Upper lobe of left lung (tissue), 6 donors: ENCODE measurements around the gene GMDS. TPM values are rescaled to one million over a fixed set of nuclear protein-coding genes. Genes with fewer than 3 reads are reported as not detected.
A peak's percentile ranks its signal among the peaks of the same experiment; 100 is the strongest.

Experiments
- ATAC-seq, 2 donors: fragments of 200-7000 bp; cut with Tn5 transposase; one replicate each; pipeline ENCODE4 v1.9.1; 2022; ENCODE audit warnings: mild to moderate bottlenecking in 2 of 2, moderate library complexity in 2 of 2; ENCODE audit not compliant: low FRiP score in 2 of 2
- DNase-seq, 2 donors: peaks; one replicate each; pipeline ENCODE4 v3.0.0-alpha.2; 2019 to 2020
- H3K27ac ChIP-seq, 4 donors: fragments of 200-600 bp; sonication (generic); one replicate each; pipeline ENCODE4 v1.5.1; 2016 to 2019
- H3K27me3 ChIP-seq, 4 donors: fragments of 200-600 bp; sonication (generic); one replicate each; pipeline ENCODE4 v1.5.1; 2017 to 2019
- H3K36me3 ChIP-seq, 4 donors: fragments of 200-600 bp; sonication (generic); one replicate each; pipeline ENCODE4 v1.5.1; 2016 to 2019
- H3K4me1 ChIP-seq, 4 donors: fragments of 200-600 bp; sonication (generic); one replicate each; pipeline ENCODE4 v1.5.1; 2018 to 2019
- H3K4me3 ChIP-seq, 4 donors: fragments of 200-600 bp; sonication (generic); one replicate each; pipeline ENCODE4 v1.5.1; 2017 to 2019; ENCODE audit warnings: mild to moderate bottlenecking in 2 of 4, moderate library complexity in 1 of 4
- H3K9me3 ChIP-seq, 4 donors: fragments of 200-600 bp; sonication (generic); one replicate each; pipeline ENCODE4 v1.5.1; 2018 to 2019
- EP300 ChIP-seq, 4 donors: sonication (generic); formaldehyde crosslinking; IDR thresholded peaks; one replicate each; pipeline ENCODE4 v1.5.1; 2017; ENCODE audit warnings: antibody characterized with exemption in 4 of 4, control low read depth in 2 of 4
- POLR2A ChIP-seq, 4 donors: fragments of 450-650 bp; IDR thresholded peaks; one replicate each; pipeline ENCODE4 v1.5.1; 2016 to 2017; ENCODE audit warnings: antibody characterized with exemption in 4 of 4, mild to moderate bottlenecking in 2 of 4
- POLR2AphosphoS5 ChIP-seq, 2 donors: sonication (generic); formaldehyde crosslinking; IDR thresholded peaks; one replicate each; pipeline ENCODE4 v1.5.1; 2017; ENCODE audit warnings: antibody characterized with exemption in 2 of 2
- WGBS, 2 donors: methylation state at CpG; one replicate each; pipeline ENCODE4 v1.1.5; 2017 to 2018; 5-methylcytosine and 5-hydroxymethylcytosine counted together
- total RNA-seq, 6 donors: library from RNA; depleted of rRNA in 4 of 6; stranded (reverse); fragments of >200 nt in 4 of 6; gene quantifications; one replicate each; pipeline versions ENCODE4 v1.1.0 to v1.2.1, GENCODE V29; 2016 to 2021
- TF ChIP-seq, protein P1 (sequence below), 6 experiments: fragments of 450-650 bp in 4 of 6; fragments of 200-600 bp in 2 of 6; sonication (generic) in 2 of 6; IDR thresholded peaks; one replicate each; pipeline ENCODE4 v1.5.1; 2016 to 2019; ENCODE audit warnings: antibody characterized with exemption in 6 of 6
- donor health status: DM: no; HTN: no; CAD: no; lungs with moderate emphysema.
- donor health status: DM: no; HTN: yes; CAD: no; lungs with severe emphysema.

The GMDS gene
- total RNA-seq, 6 donors from 2014 or later = 7.6 to 17.8 (median 14.1) TPM

DNA sequence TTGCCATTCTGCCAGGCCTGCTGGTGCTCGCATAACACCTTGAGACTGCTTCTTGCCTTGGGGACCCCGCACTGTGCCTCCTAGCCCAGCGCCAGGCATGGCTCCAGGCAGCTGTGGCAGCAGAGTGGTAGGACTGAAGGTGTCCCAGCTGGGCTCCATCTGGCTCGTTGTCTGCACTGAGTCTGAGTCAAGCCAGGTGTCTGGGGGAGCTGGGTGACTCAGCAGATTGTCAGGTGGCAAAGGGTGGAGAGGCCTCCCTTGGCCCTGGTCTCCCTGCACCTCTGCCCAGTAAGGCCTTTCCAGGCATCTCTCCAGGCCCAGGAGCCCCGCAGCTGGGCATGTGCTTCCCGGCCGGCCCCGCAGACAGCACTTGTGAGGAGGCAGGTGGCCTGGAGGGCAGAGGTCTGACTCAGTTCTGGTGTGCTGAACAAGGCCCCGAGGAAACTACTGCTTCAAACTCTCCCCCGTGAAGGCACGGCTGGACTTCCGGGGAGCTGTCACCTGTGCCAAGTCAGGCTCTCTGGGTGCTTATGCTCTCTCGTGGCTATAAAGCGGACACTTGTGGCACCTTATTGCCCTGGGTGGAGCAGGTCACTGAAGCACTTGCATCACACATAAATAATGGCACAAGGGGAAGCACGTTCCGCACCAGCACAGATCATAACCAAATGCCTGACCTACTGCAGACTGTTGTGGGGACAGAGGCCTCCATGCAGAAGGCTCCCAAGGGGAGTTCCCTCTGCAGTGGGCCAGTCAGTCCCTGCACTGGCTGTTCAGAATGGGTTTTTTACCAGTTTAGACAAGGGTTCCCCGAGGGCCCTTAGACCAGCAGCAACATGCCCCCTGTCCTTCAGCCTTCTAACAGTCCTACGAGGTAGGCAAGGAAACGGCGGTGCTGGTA lies 608.2 kb downstream of the GMDS start:
- H3K36me3 ChIP-seq = no peaks in the 10 kb centered on the region
- no peak overlapping the region for H3K27ac ChIP-seq
- 91 to 100% methylated on average over 6 to 20 of the region's 20 CpGs for WGBS, 2 donors
- TF ChIP-seq POLR2A (IDR thresholded peaks at IDR 0.05) (no peak), EP300 (IDR thresholded peaks at IDR 0.05) (no peak), POLR2AphosphoS5 (IDR thresholded peaks at IDR 0.05) (no peak)
- TF ChIP-seq, protein P1, sequence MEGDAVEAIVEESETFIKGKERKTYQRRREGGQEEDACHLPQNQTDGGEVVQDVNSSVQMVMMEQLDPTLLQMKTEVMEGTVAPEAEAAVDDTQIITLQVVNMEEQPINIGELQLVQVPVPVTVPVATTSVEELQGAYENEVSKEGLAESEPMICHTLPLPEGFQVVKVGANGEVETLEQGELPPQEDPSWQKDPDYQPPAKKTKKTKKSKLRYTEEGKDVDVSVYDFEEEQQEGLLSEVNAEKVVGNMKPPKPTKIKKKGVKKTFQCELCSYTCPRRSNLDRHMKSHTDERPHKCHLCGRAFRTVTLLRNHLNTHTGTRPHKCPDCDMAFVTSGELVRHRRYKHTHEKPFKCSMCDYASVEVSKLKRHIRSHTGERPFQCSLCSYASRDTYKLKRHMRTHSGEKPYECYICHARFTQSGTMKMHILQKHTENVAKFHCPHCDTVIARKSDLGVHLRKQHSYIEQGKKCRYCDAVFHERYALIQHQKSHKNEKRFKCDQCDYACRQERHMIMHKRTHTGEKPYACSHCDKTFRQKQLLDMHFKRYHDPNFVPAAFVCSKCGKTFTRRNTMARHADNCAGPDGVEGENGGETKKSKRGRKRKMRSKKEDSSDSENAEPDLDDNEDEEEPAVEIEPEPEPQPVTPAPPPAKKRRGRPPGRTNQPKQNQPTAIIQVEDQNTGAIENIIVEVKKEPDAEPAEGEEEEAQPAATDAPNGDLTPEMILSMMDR (IDR thresholded peaks at IDR 0.05) = no peak
- peaks cover 0 to 6% (median 0%) of the 10 kb centered on the region in 4 donors for H3K4me1 ChIP-seq
- no peak overlapping the region for H3K4me3 ChIP-seq
- H3K27me3 ChIP-seq = no peaks in the 10 kb centered on the region
- DNase-seq (peak in 1 of 2 donors; percentile 62), ATAC-seq (no peak)
- no peaks in the 10 kb centered on the region for H3K9me3 ChIP-seq

DNA sequence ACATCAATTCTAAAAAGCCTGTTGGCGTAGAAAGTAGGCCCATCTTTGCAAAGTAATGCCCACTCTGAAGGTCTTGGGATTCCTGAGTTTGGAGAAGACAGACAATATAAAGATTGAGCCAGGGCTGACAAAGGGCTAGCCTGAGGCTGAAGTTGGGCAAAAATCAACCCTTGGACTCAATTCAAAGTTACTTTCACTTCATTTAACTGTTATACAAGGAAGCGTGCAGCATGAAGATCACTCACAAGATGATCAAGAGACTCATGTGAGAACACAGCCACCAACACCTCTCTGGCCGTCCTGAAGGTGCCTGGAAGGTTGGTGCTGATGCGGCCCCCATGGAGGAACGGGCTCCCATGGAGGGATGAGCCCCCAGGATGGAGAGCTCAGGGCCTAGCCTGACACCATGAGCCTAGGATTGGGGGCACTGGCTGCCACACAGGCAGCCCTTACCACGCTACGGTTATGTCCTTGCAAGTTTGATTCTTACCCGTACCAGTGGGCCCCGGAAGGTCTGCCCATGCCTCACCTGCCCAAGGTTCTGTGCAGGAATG lies 609.1 kb downstream of the GMDS start:
- TF ChIP-seq EP300 (IDR thresholded peaks at IDR 0.05) (no peak), POLR2AphosphoS5 (IDR thresholded peaks at IDR 0.05) (no peak)
- Histone ChIP-seq H3K4me3 (no peak overlapping the region), H3K4me1 (peaks cover 0 to 6% (median 0%) of the 10 kb centered on the region in 4 donors), H3K27ac (no peak overlapping the region), H3K36me3 (no peaks in the 10 kb centered on the region), H3K9me3 (no peaks in the 10 kb centered on the region), H3K27me3 (no peaks in the 10 kb centered on the region)
- no peak for DNase-seq
- no peak for ATAC-seq
- 85 to 93% methylated on average over 6 to 9 of the region's 9 CpGs for WGBS, 2 donors

DNA sequence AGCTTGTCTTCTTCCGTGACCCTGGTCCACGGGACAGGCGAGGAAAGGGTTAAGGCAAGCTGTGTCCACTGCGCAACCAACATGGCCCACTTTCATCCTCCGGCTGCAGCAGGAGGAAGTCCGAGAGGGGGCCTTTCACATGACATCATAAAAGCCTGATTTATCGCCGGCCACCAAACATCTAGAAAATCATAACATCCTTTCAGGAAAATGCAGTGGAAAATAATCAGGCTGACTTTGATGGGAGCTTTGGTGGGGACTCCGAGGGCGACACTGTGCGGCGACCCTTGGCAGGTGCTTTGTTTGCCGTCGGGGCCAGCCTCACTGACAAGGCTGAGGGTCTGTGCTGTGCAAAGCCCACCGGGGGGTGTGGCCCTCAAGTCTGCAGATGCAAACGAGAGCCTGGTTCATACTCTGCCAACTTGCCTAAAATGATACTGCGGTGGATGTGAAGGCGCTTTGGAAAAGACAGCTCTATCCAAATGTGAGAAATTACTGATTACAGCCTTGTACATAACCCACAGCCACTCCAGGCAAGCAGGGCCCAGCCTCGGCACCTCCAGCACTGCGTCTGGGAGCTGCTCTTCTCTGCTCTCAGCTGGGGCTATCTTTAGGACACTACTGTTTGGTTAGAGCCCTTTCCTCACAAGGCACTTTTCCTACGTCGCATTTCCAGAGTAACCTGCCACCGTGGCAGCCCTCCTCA lies 609.9 kb downstream of the GMDS start:
- no peaks in the 10 kb centered on the region for H3K9me3 ChIP-seq
- WGBS, 2 donors = 54 to 58% methylated on average over 13 to 23 of the region's 23 CpGs
- TF ChIP-seq POLR2A (IDR thresholded peaks at IDR 0.05) = no peak
- no peak for TF ChIP-seq EP300 (IDR thresholded peaks at IDR 0.05)
- TF ChIP-seq, protein P1 (IDR thresholded peaks at IDR 0.05) = no peak
- no peak for TF ChIP-seq POLR2AphosphoS5 (IDR thresholded peaks at IDR 0.05)
- H3K4me1 ChIP-seq = peaks cover 0 to 6% (median 0%) of the 10 kb centered on the region in 4 donors
- no peaks in the 10 kb centered on the region for H3K36me3 ChIP-seq
- DNase-seq (peak in 1 of 2 donors; percentile 52), ATAC-seq (no peak)
- H3K27ac ChIP-seq = no peak overlapping the region
- no peak overlapping the region for H3K4me3 ChIP-seq
- no peaks in the 10 kb centered on the region for H3K27me3 ChIP-seq

DNA sequence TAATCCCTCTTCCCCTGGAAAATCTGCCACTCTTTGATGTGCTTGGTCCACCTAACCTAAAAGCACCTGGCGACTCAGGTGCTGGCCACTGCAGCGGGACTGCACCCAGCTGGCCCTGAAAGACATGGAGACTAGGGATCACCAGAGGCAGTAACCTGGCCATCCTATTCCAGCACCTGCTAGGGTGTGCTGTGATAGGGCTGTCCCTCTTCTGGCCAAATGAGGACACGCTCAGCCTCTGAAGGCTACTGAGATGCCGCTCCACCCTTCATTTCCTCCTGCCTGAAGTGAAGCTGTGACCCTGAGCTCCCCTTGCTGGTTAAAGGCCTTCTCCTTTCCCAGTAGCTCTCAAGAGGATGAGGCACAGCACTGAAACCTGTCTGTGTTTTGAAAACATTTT lies 611.3 kb downstream of the GMDS start:
- ATAC-seq (no peak), DNase-seq (no peak)
- H3K27me3 ChIP-seq = no peaks in the 10 kb centered on the region
- 88 to 100% methylated on average over 3 to 4 of the region's 4 CpGs for WGBS, 2 donors
- peaks cover 0 to 6% (median 0%) of the 10 kb centered on the region in 4 donors for H3K4me1 ChIP-seq
- no peaks in the 10 kb centered on the region for H3K9me3 ChIP-seq
- TF ChIP-seq POLR2AphosphoS5 (IDR thresholded peaks at IDR 0.05) = no peak
- TF ChIP-seq, protein P1 (IDR thresholded peaks at IDR 0.05) = no peak
- no peak for TF ChIP-seq EP300 (IDR thresholded peaks at IDR 0.05)
- TF ChIP-seq POLR2A (IDR thresholded peaks at IDR 0.05) = no peak
- H3K4me3 ChIP-seq = no peak overlapping the region
- H3K36me3 ChIP-seq = no peaks in the 10 kb centered on the region
- no peak overlapping the region for H3K27ac ChIP-seq
